Measurements from ENCODE around the gene SLFNL1.

SLFNL1 gene

GRCh38 chr1:40986328-40986783 is 35.2 kb downstream of the SLFNL1 start:
- TF ChIP-seq TAF1 (IDR thresholded peaks at IDR 0.05; ENCODE audit: borderline replicate concordance, insufficient read depth, low read length) (no peak), SIN3A (IDR thresholded peaks at IDR 0.05; ENCODE audit: borderline replicate concordance, insufficient read depth, low read length) (no peak), REST (IDR thresholded peaks at IDR 0.05; ENCODE audit: insufficient read depth in 1 of 2, low read depth in 2 of 2, low read length in 2 of 2) (no peak), FOXP2 (optimal IDR thresholded peaks at IDR 0.05; ENCODE audit: borderline replicate concordance, extremely low read depth, extremely low read length, insufficient read depth) (no peak), POLR2AphosphoS5 (IDR thresholded peaks at IDR 0.05; ENCODE audit: low read depth, low read length) (no peak)

GRCh38 chr1:40985875-40986274 is 35.6 kb downstream of the SLFNL1 start:
- TF ChIP-seq REST (IDR thresholded peaks at IDR 0.05; ENCODE audit: insufficient read depth in 1 of 2, low read depth in 2 of 2, low read length in 2 of 2), result no peak
- TF ChIP-seq FOXP2 (optimal IDR thresholded peaks at IDR 0.05; ENCODE audit: borderline replicate concordance, extremely low read depth, extremely low read length, insufficient read depth), result no peak
- TF ChIP-seq TAF1 (IDR thresholded peaks at IDR 0.05; ENCODE audit: borderline replicate concordance, insufficient read depth, low read length), result no peak
- no peak for TF ChIP-seq SIN3A (IDR thresholded peaks at IDR 0.05; ENCODE audit: borderline replicate concordance, insufficient read depth, low read length)

- TF ChIP-seq FOXP2 (optimal IDR thresholded peaks at IDR 0.05; ENCODE audit: borderline replicate concordance, extremely low read depth, extremely low read length, insufficient read depth) (no peak), REST (IDR thresholded peaks at IDR 0.05; ENCODE audit: insufficient read depth in 1 of 2, low read depth in 2 of 2, low read length in 2 of 2) (no peak), TAF1 (IDR thresholded peaks at IDR 0.05; ENCODE audit: borderline replicate concordance, insufficient read depth, low read length) (no peak)
Observed at GRCh38 chr1:40985161-40985560, 36.4 kb downstream of the SLFNL1 start.

GRCh38 chr1:40984531-40984930 is 37.0 kb downstream of the SLFNL1 start:
- TF ChIP-seq SIN3A (IDR thresholded peaks at IDR 0.05; ENCODE audit: borderline replicate concordance, insufficient read depth, low read length) (no peak), TAF1 (IDR thresholded peaks at IDR 0.05; ENCODE audit: borderline replicate concordance, insufficient read depth, low read length) (no peak), POLR2AphosphoS5 (IDR thresholded peaks at IDR 0.05; ENCODE audit: low read depth, low read length) (no peak), FOXP2 (optimal IDR thresholded peaks at IDR 0.05; ENCODE audit: borderline replicate concordance, extremely low read depth, extremely low read length, insufficient read depth) (no peak), REST (IDR thresholded peaks at IDR 0.05; ENCODE audit: insufficient read depth in 1 of 2, low read depth in 2 of 2, low read length in 2 of 2) (no peak)

GRCh38 chr1:40984066-40984465 is 37.5 kb downstream of the SLFNL1 start:
- no peak for TF ChIP-seq REST (IDR thresholded peaks at IDR 0.05; ENCODE audit: insufficient read depth in 1 of 2, low read depth in 2 of 2, low read length in 2 of 2)
- TF ChIP-seq TAF1 (IDR thresholded peaks at IDR 0.05; ENCODE audit: borderline replicate concordance, insufficient read depth, low read length), result no peak
- TF ChIP-seq SIN3A (IDR thresholded peaks at IDR 0.05; ENCODE audit: borderline replicate concordance, insufficient read depth, low read length), result no peak
